ENCODE data around the gene CRTC1. TPM values are rescaled to one million over a fixed set of nuclear protein-coding genes. Genes with fewer than 3 reads are reported as not detected.

CRTC1 gene
- total RNA-seq, 4 donors from 2014 or later: 2.4 to 17.5 (median 6.7) TPM

GRCh38 chr19:18649371-18650020 lies 34.0 kb upstream of the CRTC1 start:
- TF ChIP-seq POLR2A (IDR thresholded peaks at IDR 0.05): no peak
- no peak for TF ChIP-seq CTCF (IDR thresholded peaks at IDR 0.05)
- Histone ChIP-seq H3K4me3 (peak overlapping the region in 1 of 2 donors; percentile 15), H3K9me3 (no peaks in the 10 kb centered on the region), H3K36me3 (no peaks in the 10 kb centered on the region), H3K27ac (peak overlapping the region; percentile 83), H3K27me3 (no peaks in the 10 kb centered on the region), H3K4me1 (peaks cover 0 to 6% of the 10 kb centered on the region in 2 donors)
- intact Hi-C loops (cut with DNase I; ENCODE audit: low total_unique reads): no loop called here
- DNase-seq: peak; percentile 66 to 76

GRCh38 chr19:18650021-18650390 lies 33.5 kb upstream of the CRTC1 start:
- H3K36me3 ChIP-seq: no peaks in the 10 kb centered on the region
- peaks cover 0 to 6% of the 10 kb centered on the region in 2 donors for H3K4me1 ChIP-seq
- intact Hi-C loops (cut with DNase I; ENCODE audit: low total_unique reads): no loop called here
- DNase-seq: peak; percentile 51 to 61
- H3K27ac ChIP-seq: peak overlapping the region; percentile 83
- H3K27me3 ChIP-seq: no peaks in the 10 kb centered on the region
- H3K4me3 ChIP-seq: peak overlapping the region in 1 of 2 donors; percentile 15
- no peaks in the 10 kb centered on the region for H3K9me3 ChIP-seq
- TF ChIP-seq POLR2A (IDR thresholded peaks at IDR 0.05): no peak
- TF ChIP-seq CTCF (IDR thresholded peaks at IDR 0.05): no peak

GRCh38 chr19:18650468-18651041 lies 32.9 kb upstream of the CRTC1 start:
- H3K4me1 ChIP-seq: peaks cover 0 to 6% of the 10 kb centered on the region in 2 donors
- H3K27ac ChIP-seq: peak overlapping the region; percentile 83
- H3K36me3 ChIP-seq: no peaks in the 10 kb centered on the region
- intact Hi-C loops (cut with DNase I; ENCODE audit: low total_unique reads): no loop called here
- peak; percentile 76 to 85 for DNase-seq
- no peaks in the 10 kb centered on the region for H3K27me3 ChIP-seq
- H3K4me3 ChIP-seq: peak overlapping the region in 1 of 2 donors; percentile 15
- H3K9me3 ChIP-seq: no peaks in the 10 kb centered on the region
- TF ChIP-seq POLR2A (IDR thresholded peaks at IDR 0.05): no peak
- no peak for TF ChIP-seq CTCF (IDR thresholded peaks at IDR 0.05)

- no peaks in the 10 kb centered on the region for H3K9me3 ChIP-seq
- no peaks in the 10 kb centered on the region for H3K36me3 ChIP-seq
- no peak overlapping the region for H3K4me3 ChIP-seq
- no peaks in the 10 kb centered on the region for H3K27me3 ChIP-seq
- intact Hi-C loops (cut with DNase I; ENCODE audit: low total_unique reads): no loop called here
- peaks cover 0 to 6% of the 10 kb centered on the region in 2 donors for H3K4me1 ChIP-seq
- TF ChIP-seq POLR2A (IDR thresholded peaks at IDR 0.05): no peak
- TF ChIP-seq CTCF (IDR thresholded peaks at IDR 0.05): no peak
- DNase-seq: no peak
- peak overlapping the region; percentile 83 for H3K27ac ChIP-seq
These were observed 32.2 kb upstream of the CRTC1 start for GRCh38 chr19:18651300-18651699.

- H3K27me3 ChIP-seq: no peaks in the 10 kb centered on the region
- peak overlapping the region; percentile 83 for H3K27ac ChIP-seq
- intact Hi-C loops (cut with DNase I; ENCODE audit: low total_unique reads): no loop called here
- no peak overlapping the region for H3K4me3 ChIP-seq
- no peaks in the 10 kb centered on the region for H3K36me3 ChIP-seq
- H3K9me3 ChIP-seq: no peaks in the 10 kb centered on the region
- DNase-seq: no peak
- peaks cover 0 to 6% of the 10 kb centered on the region in 2 donors for H3K4me1 ChIP-seq
- TF ChIP-seq CTCF (IDR thresholded peaks at IDR 0.05): no peak
- no peak for TF ChIP-seq POLR2A (IDR thresholded peaks at IDR 0.05)
These were observed 31.7 kb upstream of the CRTC1 start for GRCh38 chr19:18651733-18652132.

All from uterus (tissue), 4 donors.